Esophagus muscularis mucosa (tissue), 4 donors: Measurements from ENCODE around the gene DMD. TPM values are rescaled to one million over a fixed set of nuclear protein-coding genes. Genes with fewer than 3 reads are reported as not detected.

Source experiments
- DNase-seq: peaks from one replicate; pipeline ENCODE4 v3.0.0-alpha.2; 2017; ENCODE audit errors: extremely low spot score
- H3K27ac ChIP-seq, 4 donors: fragments of 200-600 bp; sonication (generic); replicated peaks in 1 of 4; 1 replicate in 3 of 4; 2 replicates in 1 of 4; pipeline ENCODE4 v1.5.1; 2016 to 2019; ENCODE audit warnings: mild to moderate bottlenecking in 1 of 4
- H3K27me3 ChIP-seq, 4 donors: fragments of 200-600 bp; sonication (generic); one replicate each; pipeline versions ENCODE4 v1.5.1 to v1.6.0; 2016 to 2019
- H3K36me3 ChIP-seq, 4 donors: fragments of 200-600 bp; sonication (generic); one replicate each; pipeline ENCODE4 v1.5.1; 2016 to 2019
- H3K4me1 ChIP-seq, 4 donors: fragments of 200-600 bp; sonication (generic); one replicate each; pipeline ENCODE4 v1.5.1; 2016 to 2019
- H3K4me3 ChIP-seq, 4 donors: fragments of 200-600 bp; sonication (generic); 1 replicate in 2 of 4; 2 replicates in 2 of 4; pipeline ENCODE4 v1.5.1; 2016 to 2019; ENCODE audit warnings: mild to moderate bottlenecking in 4 of 4, moderate library complexity in 1 of 4
- H3K9me3 ChIP-seq, 4 donors: fragments of 200-600 bp; sonication (generic); 1 replicate in 3 of 4; 2 replicates in 1 of 4; pipeline ENCODE4 v1.5.1; 2016 to 2019
- CTCF ChIP-seq, 3 experiments: fragments of 200-600 bp in 2 of 3; fragments of 450-650 bp in 1 of 3; sonication (generic) in 2 of 3; IDR thresholded peaks; one replicate each; pipeline ENCODE4 v1.5.1; 2017 to 2019; ENCODE audit warnings: antibody characterized with exemption in 3 of 3, mild to moderate bottlenecking in 2 of 3, moderate library complexity in 1 of 3
- EP300 ChIP-seq: sonication (generic); formaldehyde crosslinking; IDR thresholded peaks from one replicate; pipeline ENCODE4 v1.6.1; 2017; ENCODE audit warnings: antibody characterized with exemption
- POLR2A ChIP-seq: fragments of 450-650 bp; IDR thresholded peaks from one replicate; pipeline ENCODE4 v1.6.1; 2017; ENCODE audit warnings: antibody characterized with exemption, moderate library complexity, mild to moderate bottlenecking, low read depth
- POLR2AphosphoS5 ChIP-seq, 2 donors: sonication (generic); formaldehyde crosslinking; IDR thresholded peaks; one replicate each; pipeline ENCODE4 v1.6.1; 2017; ENCODE audit warnings: antibody characterized with exemption in 2 of 2
- WGBS: methylation state at CpG from one replicate; pipeline ENCODE4 v1.1.5; 2018; 5-methylcytosine and 5-hydroxymethylcytosine counted together
- intact Hi-C: fragments of 100-400 bp; cut with DNase I; formaldehyde crosslinking; loops from one replicate; pipeline ENCODE4 v1.15.1; 2023
- total RNA-seq, 4 donors: library from RNA; depleted of rRNA; stranded (reverse); fragments of >200 nt; gene quantifications; one replicate each; pipeline versions ENCODE4 v1.1.0 to v1.2.1, GENCODE V29; 2016

Gene DMD
- total RNA-seq, 4 donors from 2014 or later, result 127 to 210 (median 188) TPM

GRCh38 chrX:32395878-32396277, 815.5 kb downstream of the DMD start:
- Histone ChIP-seq H3K36me3 (no peaks in the 10 kb centered on the region), H3K27me3 (no peaks in the 10 kb centered on the region), H3K4me3 (no peak overlapping the region), H3K27ac (no peak overlapping the region), H3K9me3 (no peaks in the 10 kb centered on the region), H3K4me1 (no peaks in the 10 kb centered on the region)
- no peak for DNase-seq
- WGBS, result 65% methylated on average over 2 of the region's 2 CpGs
- intact Hi-C loops, result no loop called here
- TF ChIP-seq POLR2AphosphoS5 (IDR thresholded peaks at IDR 0.05) (no peak), EP300 (no peak), POLR2A (no peak), CTCF (IDR thresholded peaks at IDR 0.05) (no peak)

- 74% methylated on average over 4 of the region's 4 CpGs for WGBS
- intact Hi-C loops, result no loop called here
- no peaks in the 10 kb centered on the region for H3K4me1 ChIP-seq
Measured at GRCh38 chrX:32392655-32393054, 818.7 kb downstream of the DMD start.

GRCh38 chrX:32370456-32371205, 840.7 kb downstream of the DMD start:
- Histone ChIP-seq H3K36me3 (no peaks in the 10 kb centered on the region), H3K27ac (no peak overlapping the region), H3K4me3 (no peak overlapping the region), H3K27me3 (no peaks in the 10 kb centered on the region), H3K4me1 (no peaks in the 10 kb centered on the region), H3K9me3 (no peaks in the 10 kb centered on the region)
- 58% methylated on average over 5 of the region's 5 CpGs for WGBS
- DNase-seq, result no peak
- intact Hi-C loops, result no loop called here
- TF ChIP-seq CTCF (IDR thresholded peaks at IDR 0.05) (no peak), POLR2A (no peak), EP300 (no peak), POLR2AphosphoS5 (IDR thresholded peaks at IDR 0.05) (no peak)

More at GRCh38 chrX:32392655-32393054, 818.7 kb downstream of the DMD start:
- Histone ChIP-seq H3K9me3 (no peaks in the 10 kb centered on the region), H3K36me3 (no peaks in the 10 kb centered on the region), H3K27ac (no peak overlapping the region), H3K27me3 (no peaks in the 10 kb centered on the region), H3K4me3 (no peak overlapping the region)
- DNase-seq, result no peak
- TF ChIP-seq POLR2A (no peak), EP300 (no peak), CTCF (IDR thresholded peaks at IDR 0.05) (no peak), POLR2AphosphoS5 (IDR thresholded peaks at IDR 0.05) (no peak)

- no peak overlapping the region for H3K27ac ChIP-seq
- H3K27me3 ChIP-seq, result no peaks in the 10 kb centered on the region
- peaks cover 0 to 6% (median 0%) of the 10 kb centered on the region in 4 donors for H3K4me1 ChIP-seq
- TF ChIP-seq EP300, result no peak
- TF ChIP-seq POLR2A, result no peak
- no peak for TF ChIP-seq POLR2AphosphoS5 (IDR thresholded peaks at IDR 0.05)
- TF ChIP-seq CTCF (IDR thresholded peaks at IDR 0.05), result no peak
- H3K9me3 ChIP-seq, result no peaks in the 10 kb centered on the region
- no peaks in the 10 kb centered on the region for H3K36me3 ChIP-seq
- no peak overlapping the region for H3K4me3 ChIP-seq
- 76% methylated on average over 7 of the region's 7 CpGs for WGBS
- no peak for DNase-seq
- intact Hi-C loops, result no loop called here
Measured at GRCh38 chrX:32293962-32294700, 917.2 kb downstream of the DMD start.
